UCSD-AML1 (cell line): ENCODE measurements around the gene CCM2.
A peak's percentile ranks its signal among the peaks of the same experiment; 100 is the strongest.
"Not testable (repeated sequence)": the region's sequence is repeated elsewhere in the genome, so short reads cannot be mapped to it uniquely, and the experiment has no call there.

Experiments used
- DNase-seq: peaks from one replicate; lab custom pipeline; 2025; ENCODE audit not compliant: unreplicated experiment; lab: John Stamatoyannopoulos, UW

The CCM2 gene

GRCh38 chr7:44999245-45000092, 532 bp upstream of the CCM2 start:
- DNase-seq, result peak; percentile 94

DNA sequence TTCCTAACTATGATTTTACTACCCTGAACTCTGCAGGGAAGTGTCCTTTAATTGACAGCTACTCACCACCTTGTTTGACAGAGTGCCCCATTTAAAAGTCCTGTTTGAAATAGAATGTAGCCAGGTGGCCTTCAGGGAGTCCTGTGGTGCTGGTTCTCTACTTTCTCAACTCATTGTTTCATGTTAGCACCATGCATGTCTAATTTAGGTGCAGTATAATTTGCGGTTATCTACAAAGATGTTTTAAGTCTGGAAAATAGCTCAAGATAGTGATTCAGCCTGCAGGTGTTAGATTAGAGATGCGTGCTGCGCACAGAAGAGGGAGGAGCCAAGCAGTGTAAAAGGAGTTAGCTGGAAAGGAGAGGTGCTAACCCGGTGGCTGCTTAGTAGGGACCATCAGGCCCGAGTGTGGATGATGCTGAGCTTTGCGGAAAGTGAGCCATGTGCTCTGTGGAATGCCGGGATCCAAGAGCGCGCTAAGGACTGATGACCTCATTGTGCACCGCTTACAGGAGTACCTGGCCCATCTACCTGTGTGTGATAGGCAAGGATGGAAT, 1.2 kb downstream of the CCM2 start:
- no peak for DNase-seq

DNA sequence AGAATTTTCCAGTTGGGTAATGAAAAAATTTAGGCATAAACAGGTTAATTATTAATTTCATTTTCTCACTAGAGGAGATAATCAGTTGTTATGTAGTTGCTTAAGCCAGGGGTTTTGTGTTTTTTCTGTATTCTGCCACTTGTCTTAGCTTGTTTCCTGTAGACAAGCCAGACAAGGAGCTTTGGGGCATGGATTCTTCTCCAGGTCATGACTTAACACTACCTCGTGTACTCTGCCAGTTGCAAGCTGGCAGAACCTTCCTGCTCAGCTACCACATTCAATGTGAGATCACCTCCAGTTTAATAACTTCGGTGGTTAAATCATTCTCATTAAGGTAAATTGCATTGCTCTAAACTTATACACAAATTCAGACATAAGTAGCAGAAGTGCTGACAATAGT, 1.8 kb downstream of the CCM2 start:
- DNase-seq, result no peak

GRCh38 chr7:45003789-45004188, 3.8 kb downstream of the CCM2 start:
- no peak for DNase-seq

- DNase-seq, result no peak
These were observed 7.1 kb downstream of the CCM2 start for GRCh38 chr7:45007106-45007505.

- no peak for DNase-seq
These were observed 7.7 kb downstream of the CCM2 start for GRCh38 chr7:45007571-45008328.

- no peak for DNase-seq
These were observed 13.5 kb downstream of the CCM2 start for GRCh38 chr7:45013465-45013967.

- DNase-seq, result no peak
These were observed 15.3 kb downstream of the CCM2 start for GRCh38 chr7:45015313-45015712.

DNA sequence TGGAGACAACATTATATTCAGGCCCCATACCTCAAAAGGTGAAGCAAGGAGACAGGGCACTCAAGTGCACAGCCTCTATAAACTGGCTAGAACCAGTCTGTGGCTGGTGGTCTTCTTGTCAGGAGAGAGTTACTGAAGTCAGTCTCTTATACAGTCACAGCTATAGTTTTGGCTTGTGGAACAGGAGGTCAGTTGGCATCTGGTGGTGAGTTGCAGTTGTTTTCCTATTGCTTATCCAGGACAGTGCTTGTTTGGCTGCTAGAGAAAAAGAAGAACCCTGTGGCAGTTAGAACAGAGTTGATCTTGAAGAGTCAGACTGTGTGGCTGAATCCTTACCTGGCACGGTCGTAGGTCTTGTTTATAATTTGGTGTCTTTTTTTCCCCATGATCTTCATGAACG, 17.3 kb downstream of the CCM2 start:
- no peak for DNase-seq

GRCh38 chr7:45020915-45021314, 20.9 kb downstream of the CCM2 start:
- DNase-seq, result no peak

GRCh38 chr7:45021604-45022296, 21.7 kb downstream of the CCM2 start:
- no peak for DNase-seq

- no peak for DNase-seq
These were observed 24.2 kb downstream of the CCM2 start for GRCh38 chr7:45024126-45024744.

DNA sequence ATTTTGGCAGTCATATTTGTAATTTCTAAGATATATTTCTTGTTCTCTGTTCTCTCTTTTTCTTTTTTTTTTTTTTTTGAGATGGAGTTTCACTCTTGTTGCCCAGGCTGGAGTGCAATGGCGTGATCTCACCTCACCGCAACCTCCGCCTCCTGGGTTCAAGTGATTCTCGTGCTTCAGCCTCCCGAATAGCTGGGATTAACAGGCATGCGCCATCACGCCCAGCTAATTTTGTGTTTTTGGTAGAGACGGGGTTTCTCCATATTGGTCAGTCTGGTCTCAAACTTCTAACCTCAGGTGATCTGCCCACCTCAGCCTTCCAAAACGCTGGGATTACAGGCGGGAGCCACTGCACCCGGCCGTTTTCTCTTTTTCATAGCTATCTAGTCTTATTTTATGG, 25.5 kb downstream of the CCM2 start:
- DNase-seq, result not testable (repeated sequence)

- no peak for DNase-seq
These were observed 26.0 kb downstream of the CCM2 start for GRCh38 chr7:45026013-45026412.

- peak; percentile 23 for DNase-seq
These were observed 27.2 kb downstream of the CCM2 start for GRCh38 chr7:45026984-45027773.

DNA sequence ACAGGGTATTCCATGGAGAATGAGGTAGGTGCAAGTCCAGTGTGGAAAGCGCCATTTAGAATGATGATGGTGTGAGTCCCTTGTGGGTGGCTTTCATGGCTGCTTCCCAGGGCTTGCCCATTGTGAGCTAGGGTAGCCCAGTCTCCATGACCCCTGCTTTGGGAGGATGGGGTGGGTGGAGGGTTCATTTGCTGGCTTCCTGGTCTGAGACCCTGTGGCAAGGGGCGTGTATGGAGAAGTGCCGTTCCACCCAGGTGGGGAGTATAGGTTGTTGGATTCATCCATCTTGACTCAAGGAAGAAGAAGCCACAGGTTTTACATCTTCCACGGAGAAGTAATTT, 27.7 kb downstream of the CCM2 start:
- no peak for DNase-seq

- no peak for DNase-seq
These were observed 28.3 kb downstream of the CCM2 start for GRCh38 chr7:45028138-45028919.

GRCh38 chr7:45028920-45029344, 28.9 kb downstream of the CCM2 start:
- DNase-seq, result peak; percentile 10

DNA sequence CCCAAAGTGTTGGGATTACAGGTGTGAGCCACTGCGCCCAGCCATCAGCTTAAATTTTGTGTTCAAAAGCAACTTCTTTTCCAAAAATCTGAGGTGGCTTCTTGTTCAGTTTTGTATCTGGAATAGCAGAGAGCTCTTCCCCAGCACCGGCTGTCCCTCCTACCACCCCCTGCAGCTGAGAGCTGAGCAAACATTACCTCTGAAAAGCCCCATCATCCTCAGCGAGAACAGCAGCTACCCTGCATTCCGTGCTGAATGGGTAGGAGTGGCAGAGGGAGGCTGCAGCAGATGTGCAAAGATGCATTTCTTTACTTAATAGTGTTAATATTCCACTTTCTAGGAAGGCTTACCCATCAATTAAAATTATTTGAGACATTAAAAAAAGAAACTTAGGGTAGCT, 31.8 kb downstream of the CCM2 start:
- no peak for DNase-seq
